ENCODE results near the gene SDF2L1.
"Not testable (repeated sequence)": the region's sequence is repeated elsewhere in the genome, so short reads cannot be mapped to it uniquely, and the experiment has no call there.

SDF2L1 gene

DNA sequence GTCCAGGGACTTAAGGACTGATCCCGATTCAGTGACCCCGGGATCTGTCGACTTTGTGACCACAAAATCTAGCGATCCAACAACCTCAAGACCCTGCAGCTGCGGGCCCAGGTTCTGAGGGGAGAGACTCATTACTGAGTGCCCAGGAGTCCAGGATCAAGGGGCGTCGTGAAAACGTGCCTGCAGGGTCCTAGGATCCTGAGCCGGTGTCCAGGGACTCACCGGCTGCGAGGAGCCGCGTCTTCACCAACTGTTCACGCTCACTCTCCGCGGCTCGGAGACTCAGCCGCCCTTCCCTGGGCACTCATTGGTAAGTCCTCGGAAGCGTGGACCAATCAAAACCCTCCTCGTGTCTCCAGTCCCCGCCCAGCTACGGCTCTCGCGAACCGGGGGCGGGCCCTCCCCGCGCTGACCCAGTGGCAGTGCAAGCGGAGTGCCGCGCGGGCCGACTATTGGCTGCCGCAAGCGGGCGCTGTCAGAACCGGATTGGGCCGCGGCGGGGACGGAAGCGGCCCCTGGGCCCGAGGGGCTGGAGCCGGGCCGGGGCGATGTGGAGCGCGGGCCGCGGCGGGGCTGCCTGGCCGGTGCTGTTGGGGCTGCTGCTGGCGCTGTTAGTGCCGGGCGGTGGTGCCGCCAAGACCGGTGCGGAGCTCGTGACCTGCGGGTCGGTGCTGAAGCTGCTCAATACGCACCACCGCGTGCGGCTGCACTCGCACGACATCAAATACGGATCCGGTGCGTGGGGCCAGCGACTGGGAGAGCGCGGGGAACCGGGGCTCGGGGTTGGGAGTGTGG is at the start of gene SDF2L1:
SDF2L1 (plus strand) TSS at position 514 of the 795 bp plus-strand sequence; CDS start at position 549, 35 bp downstream.
- DNase-seq (ENCODE audit: low read depth) = peak; percentile 98

DNA sequence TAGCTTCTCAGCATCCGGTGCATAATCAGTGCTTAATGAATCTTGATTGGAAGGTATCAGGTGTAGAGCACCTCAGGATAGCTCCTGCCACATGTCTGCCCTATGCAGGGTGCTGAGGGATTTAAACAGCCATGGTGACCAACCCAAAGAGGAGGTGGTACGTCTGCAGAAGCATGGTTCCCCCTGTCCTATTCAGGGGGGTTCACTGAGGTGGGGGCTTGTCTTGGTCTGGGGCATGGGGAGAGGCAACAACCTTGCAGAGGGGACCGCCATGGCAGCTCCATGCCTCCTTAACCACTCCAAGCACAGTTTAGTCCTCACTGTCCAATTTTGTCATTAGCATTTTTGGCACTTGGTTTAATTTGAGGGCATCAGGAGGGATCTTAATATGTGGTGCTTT is 49.7 kb upstream of the SDF2L1 start:
- no peak for DNase-seq (ENCODE audit: low read depth)

DNA sequence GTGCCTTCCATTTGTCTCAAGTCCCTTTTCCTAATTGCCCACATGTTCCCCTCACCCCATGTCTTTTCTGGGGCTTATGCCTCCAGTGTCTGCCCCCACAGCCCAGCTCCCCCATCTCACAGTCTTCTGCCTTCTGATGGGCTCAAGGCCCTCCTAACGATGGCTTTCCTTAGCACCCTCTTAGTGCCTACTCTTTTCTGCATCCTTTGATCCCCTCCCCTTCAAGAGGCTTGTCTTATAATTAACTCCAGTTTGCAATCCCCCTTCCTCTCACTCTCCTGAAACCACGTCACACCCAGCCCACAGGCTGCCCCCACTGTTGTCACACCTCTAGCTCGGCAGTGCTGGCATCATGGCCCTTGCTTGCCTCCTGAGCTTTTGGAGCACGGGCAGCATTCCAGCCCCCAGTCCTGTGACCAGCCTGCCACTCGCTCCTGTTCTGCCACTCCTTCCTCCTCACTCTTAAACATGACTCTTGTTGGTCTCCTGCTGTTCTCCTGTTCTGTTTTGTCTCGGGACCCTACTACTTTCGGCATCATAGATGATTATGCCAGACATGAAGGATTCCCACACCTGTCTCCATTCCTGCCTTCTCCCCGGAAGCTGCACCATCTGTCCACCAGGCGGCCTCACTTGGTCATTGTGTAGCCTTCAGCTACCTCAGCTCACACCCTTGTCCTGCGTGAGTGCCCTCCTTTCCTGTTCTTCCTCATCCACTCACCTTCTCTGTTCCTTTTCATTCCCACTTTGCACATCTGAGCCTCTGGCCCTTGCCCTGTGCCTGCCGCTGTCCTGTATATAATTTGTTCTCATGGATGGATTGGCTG is 48.5 kb upstream of the SDF2L1 start:
- no peak for DNase-seq (ENCODE audit: low read depth)

DNA sequence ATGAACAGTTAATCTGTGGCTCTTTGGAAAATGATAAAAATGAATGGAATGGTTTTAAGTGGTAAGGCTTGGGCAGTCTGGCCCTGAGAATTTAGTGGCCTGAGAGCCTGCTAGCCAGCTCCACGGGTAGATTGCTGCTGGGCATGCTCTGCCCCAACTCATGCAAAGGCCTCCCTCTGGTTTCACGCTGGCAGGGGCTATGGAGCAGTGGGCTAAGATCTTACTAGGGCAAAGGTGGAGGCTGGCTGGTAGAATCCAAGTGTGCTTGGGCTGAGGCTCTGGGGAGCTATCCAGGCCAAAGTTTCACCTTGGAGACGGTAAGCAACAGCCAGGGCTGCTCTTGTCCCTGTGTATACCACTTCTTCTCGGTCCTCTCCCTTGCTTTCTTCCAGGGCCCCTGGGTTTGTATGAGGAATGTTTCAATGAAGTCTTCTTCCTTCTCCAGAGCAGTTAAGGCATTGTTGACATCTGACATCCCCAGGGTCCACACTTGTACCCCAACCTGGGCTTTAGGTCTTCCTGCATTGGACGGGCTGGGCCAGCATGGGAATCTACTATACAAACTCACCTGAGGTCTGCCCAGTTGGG is 47.1 kb upstream of the SDF2L1 start:
- no peak for DNase-seq (ENCODE audit: low read depth)

- not testable (repeated sequence) for DNase-seq (ENCODE audit: low read depth)
Measured at GRCh38 chr22:21596356-21597135, 45.6 kb upstream of the SDF2L1 start.

DNA sequence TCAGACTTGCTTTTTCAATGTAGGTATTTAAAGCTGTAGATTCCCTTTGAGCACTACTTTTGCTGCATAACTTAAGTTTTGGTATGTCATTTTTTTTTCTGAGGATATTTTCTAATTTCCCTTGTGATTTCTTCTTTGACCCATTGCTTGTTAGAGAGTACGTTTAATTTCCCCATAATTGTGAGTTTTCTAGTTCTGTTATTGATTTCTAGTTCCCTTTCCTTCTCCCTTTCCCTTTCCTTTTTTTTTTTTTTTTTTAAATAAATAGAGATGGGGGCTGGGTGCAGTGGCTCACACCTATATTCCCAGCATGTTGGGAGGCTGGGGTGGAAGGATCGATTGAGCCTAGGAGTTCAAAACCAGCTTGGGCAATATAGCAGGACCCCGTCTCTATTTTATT is 43.8 kb upstream of the SDF2L1 start:
- no peak for DNase-seq (ENCODE audit: low read depth)

GRCh38 chr22:21599053-21599893 is 42.8 kb upstream of the SDF2L1 start:
- no peak for DNase-seq (ENCODE audit: low read depth)

- no peak for DNase-seq (ENCODE audit: low read depth)
Measured at GRCh38 chr22:21602579-21602978, 39.5 kb upstream of the SDF2L1 start.

GRCh38 chr22:21603973-21604372 is 38.1 kb upstream of the SDF2L1 start:
- DNase-seq (ENCODE audit: low read depth) = no peak

- no peak for DNase-seq (ENCODE audit: low read depth)
Measured at GRCh38 chr22:21605887-21606564, 36.1 kb upstream of the SDF2L1 start.

- no peak for DNase-seq (ENCODE audit: low read depth)
Measured at GRCh38 chr22:21606775-21607174, 35.3 kb upstream of the SDF2L1 start.

DNA sequence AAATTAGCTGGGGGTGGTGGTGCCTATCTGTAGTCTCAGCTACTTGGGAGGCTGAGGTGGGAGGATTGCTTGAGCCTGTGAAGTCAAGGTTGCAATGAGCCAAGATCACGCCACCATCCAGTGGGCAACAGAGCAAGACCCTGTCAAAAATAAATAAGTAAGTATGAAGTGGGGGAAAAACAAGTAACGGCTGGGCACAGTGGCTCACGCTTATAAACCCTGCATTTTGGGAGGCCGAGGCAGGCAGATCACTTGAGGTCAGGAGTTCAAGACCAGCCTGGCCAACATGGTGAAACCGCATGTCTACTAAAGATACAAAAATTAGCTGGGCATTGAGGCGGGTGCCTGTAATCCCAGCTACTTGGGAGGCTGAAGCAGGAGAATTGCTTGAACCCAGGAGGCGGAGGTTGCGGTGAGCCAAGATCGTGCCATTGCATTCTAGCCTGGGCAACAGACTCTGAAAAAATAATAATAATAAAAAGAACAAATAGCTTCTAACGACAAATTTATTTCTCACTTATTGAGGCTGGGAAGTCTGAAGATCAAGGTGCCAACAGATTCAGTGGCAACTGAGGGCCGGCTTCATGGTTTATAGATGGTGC is 32.4 kb upstream of the SDF2L1 start:
- DNase-seq (ENCODE audit: low read depth) = not testable (repeated sequence)

DNA sequence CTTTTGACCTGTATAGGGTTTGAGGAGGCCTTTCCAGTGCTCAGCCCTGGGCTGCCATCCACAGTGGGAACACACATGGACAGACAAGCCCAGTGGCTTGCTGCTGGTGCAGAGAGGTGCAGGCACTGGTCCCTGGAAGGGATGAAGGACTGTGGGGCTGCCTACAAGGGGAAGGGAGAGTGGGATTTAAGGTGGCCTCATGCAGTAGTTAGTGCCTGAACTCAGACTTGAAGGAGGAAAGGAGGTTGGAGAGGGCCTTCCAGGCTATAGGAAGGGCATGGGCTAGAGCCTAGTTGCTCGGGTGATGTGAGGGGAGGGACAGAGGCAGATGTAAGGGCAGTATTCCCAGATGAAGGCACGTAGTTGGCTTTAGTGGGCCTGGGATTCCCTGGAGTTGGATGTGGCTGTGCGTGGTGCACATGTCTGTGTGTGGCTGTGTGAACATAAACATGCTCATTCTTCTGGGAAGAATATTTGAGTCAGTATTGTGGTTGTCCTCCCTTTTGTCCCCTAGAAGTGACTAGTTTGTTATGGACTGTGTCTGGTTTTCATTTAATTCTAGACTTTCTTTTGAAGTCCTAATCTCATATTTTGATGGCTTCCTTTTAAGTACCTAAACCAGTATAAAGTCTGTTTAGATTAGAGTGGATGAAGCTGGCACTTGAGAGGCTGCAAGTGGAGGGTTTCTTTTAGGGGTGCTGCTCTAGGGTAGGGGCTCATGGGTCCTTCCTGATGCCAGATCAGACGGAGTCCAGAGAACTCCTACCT is 30.7 kb upstream of the SDF2L1 start:
- no peak for DNase-seq (ENCODE audit: low read depth)

- no peak for DNase-seq (ENCODE audit: low read depth)
Measured at GRCh38 chr22:21612858-21613257, 29.2 kb upstream of the SDF2L1 start.

- no peak for DNase-seq (ENCODE audit: low read depth)
Measured at GRCh38 chr22:21613553-21614233, 28.4 kb upstream of the SDF2L1 start.

DNA sequence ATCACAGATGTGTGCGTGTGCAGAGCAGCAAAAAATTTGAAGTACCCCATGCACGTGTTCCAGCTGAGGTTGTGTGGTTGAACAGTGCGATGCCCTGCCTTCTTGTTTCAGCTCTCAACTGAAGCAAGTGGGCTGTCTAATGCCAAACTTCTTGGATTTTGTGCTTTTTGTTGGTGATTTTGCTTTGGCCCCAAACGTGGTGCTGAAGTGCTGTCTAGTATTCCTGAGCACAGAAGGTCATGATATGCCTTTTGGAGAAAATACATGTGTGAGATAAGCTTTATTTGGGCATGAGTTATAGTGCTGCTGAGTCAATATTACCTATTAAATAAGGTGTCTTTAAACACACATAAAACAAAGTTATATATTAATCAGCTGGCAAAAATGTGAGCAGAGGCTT is 26.4 kb upstream of the SDF2L1 start:
- DNase-seq (ENCODE audit: low read depth) = no peak

DNA sequence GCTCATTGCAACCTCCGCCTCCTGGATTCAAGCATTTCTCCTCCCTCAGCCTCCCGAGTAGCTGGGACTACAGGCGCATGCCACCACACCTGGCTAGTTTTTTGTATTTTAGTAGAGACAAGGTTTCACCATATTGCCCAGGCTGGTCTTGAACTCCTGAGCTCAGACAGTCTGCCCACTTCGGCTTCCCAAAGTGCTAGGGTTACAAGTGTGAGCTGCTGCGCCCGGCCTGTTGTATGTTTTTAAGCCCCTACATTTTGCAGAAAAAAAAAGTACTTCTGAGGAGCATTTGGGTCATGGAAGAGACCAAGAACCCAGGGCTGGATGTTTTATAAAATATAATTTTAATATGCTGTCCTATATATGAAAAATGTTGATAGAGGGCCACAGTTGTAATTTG is 24.8 kb upstream of the SDF2L1 start:
- not testable (repeated sequence) for DNase-seq (ENCODE audit: low read depth)

DNA sequence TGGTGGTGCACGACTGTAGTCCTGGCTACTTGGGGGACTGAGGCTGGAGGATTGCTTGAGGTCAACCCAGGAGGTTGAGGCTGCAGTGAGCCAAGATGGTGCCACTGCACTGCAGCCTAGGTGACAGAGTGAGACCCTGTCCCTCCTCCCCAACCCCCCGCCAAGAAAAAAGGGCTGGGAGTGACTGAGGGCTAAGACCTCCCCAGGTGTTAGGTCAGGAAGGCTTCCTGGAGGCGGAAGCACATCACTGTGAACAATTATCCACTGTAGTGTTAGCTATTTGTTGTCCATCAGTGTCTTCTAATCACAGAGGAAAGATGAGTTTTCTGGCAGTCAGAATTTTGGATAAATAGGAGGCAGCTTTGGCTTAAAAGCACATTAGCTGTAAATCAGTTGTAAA is 21.1 kb upstream of the SDF2L1 start:
- DNase-seq (ENCODE audit: low read depth) = no peak

Data from activated T-helper 9 cell treated with anti-CD3 and anti-CD28 coated beads, Interleukin-2, amount 50 U/mL, for 16 hours (primary cell).